DMS 273 treated with DMSO at 0.1 percent for 48 hours (cell line): ENCODE data around the gene EXOC1L.

Experiments used
- DNase-seq: peaks from one replicate; lab custom pipeline; 2025; lab: John Stamatoyannopoulos, UW

Gene EXOC1L

GRCh38 chr4:55884093-55884850 lies 64.7 kb downstream of the EXOC1L start:
- DNase-seq = no peak

- no peak for DNase-seq
Observed at GRCh38 chr4:55884851-55885219, 65.2 kb downstream of the EXOC1L start.
